Activated CD4-positive, CD25-positive, alpha-beta regulatory T cell treated with anti-CD3 and anti-CD28 coated beads, Interleukin-2, amount 50 U/mL, for 24 hours (primary cell): ENCODE measurements around the gene NTM.

Experiments
- ATAC-seq, 2 donors: fragments of 150-1000 bp; cut with Tn5 transposase; one replicate each; pipeline ENCODE4 v1.10.0; 2021; ENCODE audit warnings: mild to moderate bottlenecking in 1 of 2, moderate library complexity in 1 of 2

Gene NTM

GRCh38 chr11:131506348-131506747 is 135.9 kb downstream of the NTM start:
- no peak for ATAC-seq

GRCh38 chr11:131510662-131511061 is 140.2 kb downstream of the NTM start:
- no peak for ATAC-seq

GRCh38 chr11:131511794-131512193 is 141.4 kb downstream of the NTM start:
- no peak for ATAC-seq

- no peak for ATAC-seq
Measured at GRCh38 chr11:131512228-131512627, 141.8 kb downstream of the NTM start.

- no peak for ATAC-seq
Measured at GRCh38 chr11:131514062-131514461, 143.6 kb downstream of the NTM start.

- no peak for ATAC-seq
Measured at GRCh38 chr11:131518305-131518838, 148.0 kb downstream of the NTM start.

- no peak for ATAC-seq
Measured at GRCh38 chr11:131522851-131523250, 152.4 kb downstream of the NTM start.

GRCh38 chr11:131530407-131530806 is 160.0 kb downstream of the NTM start:
- ATAC-seq = no peak

- ATAC-seq = no peak
Measured at GRCh38 chr11:131533149-131533548, 162.7 kb downstream of the NTM start.

GRCh38 chr11:131533998-131534397 is 163.6 kb downstream of the NTM start:
- no peak for ATAC-seq

- no peak for ATAC-seq
Measured at GRCh38 chr11:131534611-131535010, 164.2 kb downstream of the NTM start.

GRCh38 chr11:131536159-131536558 is 165.7 kb downstream of the NTM start:
- no peak for ATAC-seq

GRCh38 chr11:131537196-131537595 is 166.8 kb downstream of the NTM start:
- no peak for ATAC-seq

- no peak for ATAC-seq
Measured at GRCh38 chr11:131537748-131538147, 167.3 kb downstream of the NTM start.

- ATAC-seq = no peak
Measured at GRCh38 chr11:131538322-131538721, 167.9 kb downstream of the NTM start.

- ATAC-seq = no peak
Measured at GRCh38 chr11:131540676-131541075, 170.3 kb downstream of the NTM start.

GRCh38 chr11:131543389-131544025 is 173.1 kb downstream of the NTM start:
- ATAC-seq = no peak

- no peak for ATAC-seq
Measured at GRCh38 chr11:131544591-131544990, 174.2 kb downstream of the NTM start.

- no peak for ATAC-seq
Measured at GRCh38 chr11:131546218-131546895, 175.9 kb downstream of the NTM start.

GRCh38 chr11:131549099-131549498 is 178.7 kb downstream of the NTM start:
- no peak for ATAC-seq

GRCh38 chr11:131549770-131550169 is 179.4 kb downstream of the NTM start:
- no peak for ATAC-seq

GRCh38 chr11:131560287-131560686 is 189.9 kb downstream of the NTM start:
- no peak for ATAC-seq

- ATAC-seq = no peak
Measured at GRCh38 chr11:131561501-131561900, 191.1 kb downstream of the NTM start.

GRCh38 chr11:131561972-131562371 is 191.6 kb downstream of the NTM start:
- no peak for ATAC-seq
